Measurements from ENCODE around the gene PARP9.
"Not testable (repeated sequence)": the region's sequence is repeated elsewhere in the genome, so short reads cannot be mapped to it uniquely, and the experiment has no call there.

PARP9 gene

DNA sequence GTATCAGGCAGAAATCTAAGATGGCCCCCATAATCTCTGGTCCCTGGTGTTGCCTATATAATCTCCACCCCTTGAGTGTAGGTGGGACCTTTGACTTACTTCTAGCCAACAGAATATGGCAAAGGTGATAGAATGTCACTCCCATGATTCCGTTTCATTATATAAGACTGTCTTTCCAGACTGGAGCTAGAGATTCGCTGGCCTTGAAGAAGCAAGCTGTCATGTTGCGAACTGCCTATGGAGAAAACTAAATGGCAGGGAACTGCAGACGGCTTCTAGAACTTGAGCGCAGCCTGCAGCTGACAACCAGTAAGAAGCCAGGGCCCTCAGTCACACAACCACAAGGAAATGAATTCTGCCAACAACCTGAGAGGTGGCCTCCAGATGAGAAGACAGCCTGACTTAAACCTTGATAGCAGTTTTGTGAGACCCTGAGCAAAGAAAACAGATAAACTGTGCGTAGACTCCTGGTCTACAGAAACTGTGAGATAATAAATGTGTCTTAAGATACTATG lies 47.2 kb downstream of the PARP9 start:
- no peak for DNase-seq

DNA sequence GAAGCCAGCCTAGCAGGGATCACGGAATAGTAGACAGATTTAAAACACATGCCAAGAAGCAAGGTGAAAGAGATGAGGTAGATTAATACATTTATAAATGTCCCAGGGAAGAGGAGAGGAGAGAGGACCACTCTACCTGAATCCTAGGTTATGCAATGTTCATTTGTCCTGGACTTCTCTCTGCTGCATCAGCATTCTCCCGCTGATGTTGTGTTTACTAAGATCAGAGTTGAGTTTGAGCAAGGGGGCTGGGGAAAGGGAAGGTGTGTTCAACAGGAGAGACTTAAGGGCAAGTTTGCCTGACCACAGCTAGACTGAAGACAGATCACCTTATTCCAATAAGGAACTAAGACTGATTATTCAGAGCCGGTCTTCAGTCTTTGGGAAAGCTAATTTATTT lies 48.2 kb downstream of the PARP9 start:
- DNase-seq = no peak

DNA sequence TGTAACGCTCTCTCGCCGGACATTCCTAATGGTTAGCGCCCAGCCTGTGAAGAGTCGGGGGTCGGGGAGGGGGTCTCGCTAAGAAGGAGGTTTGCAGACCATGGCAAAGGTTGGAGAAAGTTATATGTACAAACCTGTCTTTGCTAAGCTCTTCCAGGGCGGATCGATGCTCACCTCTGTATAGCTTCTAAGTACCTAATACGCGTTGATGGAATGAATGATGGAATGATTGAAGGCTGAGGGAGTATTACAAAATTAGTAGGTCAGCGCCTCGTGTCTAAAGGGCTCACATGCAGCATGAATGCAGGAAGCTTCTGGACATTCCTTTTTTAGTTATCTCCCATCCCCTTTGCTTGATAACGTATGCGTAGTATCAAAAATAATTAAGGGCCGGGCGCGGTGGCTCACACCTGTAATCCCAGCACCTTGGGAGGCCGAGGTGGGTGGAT lies 49.1 kb downstream of the PARP9 start:
- DNase-seq = no peak

DNA sequence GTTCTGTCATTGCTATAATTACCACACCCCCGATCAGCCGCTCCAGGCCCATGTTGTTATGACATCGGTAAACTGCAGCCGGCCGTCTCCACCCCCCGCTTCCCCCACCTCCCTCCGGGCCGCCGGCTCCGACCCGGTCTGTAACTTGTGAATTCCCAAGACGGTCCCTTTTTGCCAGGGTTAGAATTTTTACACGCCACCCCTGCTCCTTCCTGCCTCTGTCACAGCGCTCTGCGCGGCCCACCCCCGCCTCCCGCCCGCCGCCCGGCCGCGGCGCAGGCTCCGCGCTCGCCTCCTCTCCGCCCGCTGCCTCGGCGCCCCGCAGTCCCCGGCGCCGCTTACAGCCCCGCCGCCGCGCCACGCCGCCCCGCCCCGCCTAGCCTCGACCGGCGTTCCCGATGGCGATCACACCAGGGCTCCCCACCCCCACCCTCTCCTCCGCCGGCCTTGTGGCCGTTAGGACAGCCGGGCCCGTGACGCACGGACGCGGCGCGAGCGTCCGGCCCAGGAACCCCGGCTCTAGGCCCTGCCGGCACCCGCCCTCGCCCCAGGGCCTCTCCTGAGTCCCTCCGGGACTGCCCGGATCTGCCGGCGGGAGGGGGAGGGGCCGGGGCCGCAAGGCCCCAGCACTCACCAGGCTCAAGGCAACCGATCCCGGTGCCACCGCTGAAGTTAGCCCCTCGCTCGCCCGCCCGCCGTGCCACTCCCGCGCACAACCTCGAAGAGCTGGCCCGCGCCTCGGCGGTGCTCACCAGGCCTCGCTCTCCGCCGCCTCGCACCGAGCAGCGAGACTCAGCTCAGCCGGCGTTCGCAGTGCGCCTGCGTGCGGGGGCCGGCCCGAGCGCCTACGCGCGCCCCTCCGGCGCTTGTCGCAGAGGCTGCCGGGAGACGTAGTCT lies 49.7 kb downstream of the PARP9 start, which contains the start of gene KPNA1:
Gene KPNA1 (minus strand): TSS at position 817 of the 897 bp plus-strand sequence. CDS start 18,374 bp downstream, outside the sequence.
- peak; percentile 91 for DNase-seq

DNA sequence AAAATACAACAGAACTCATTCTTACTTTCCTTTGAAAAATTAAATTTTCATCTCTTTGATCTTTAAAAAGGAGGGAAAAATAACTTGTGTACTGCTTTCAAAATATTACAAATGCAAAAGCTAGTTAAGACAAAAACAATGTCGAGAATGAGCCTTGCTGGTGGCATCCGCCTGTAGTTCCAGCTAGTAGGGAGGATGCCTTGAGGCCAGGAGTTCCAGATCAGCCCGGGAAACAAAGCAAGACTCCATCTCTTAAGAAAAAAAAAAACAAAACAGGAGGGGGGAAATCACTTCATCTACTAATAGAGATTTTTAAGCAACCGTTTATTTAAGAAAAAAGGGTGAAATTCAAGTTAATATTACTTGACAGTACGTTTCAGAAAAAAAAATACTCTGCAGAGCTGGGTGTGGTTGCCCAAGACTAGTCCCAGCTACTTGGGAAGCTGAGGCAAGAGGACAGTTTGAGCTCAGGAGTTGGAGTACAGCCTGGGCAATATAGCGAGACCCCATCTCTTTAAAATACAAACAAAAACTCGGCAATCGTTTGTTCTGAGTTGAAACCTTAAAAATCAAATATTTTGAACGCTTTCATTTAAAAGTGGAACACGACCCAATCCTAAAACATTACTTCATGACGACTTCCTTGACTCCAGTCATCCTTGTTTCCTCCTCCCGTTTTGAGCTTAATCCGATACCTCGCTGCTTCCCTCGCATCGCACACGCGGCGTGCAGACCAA lies 50.5 kb downstream of the PARP9 start:
- no peak for DNase-seq

DNA sequence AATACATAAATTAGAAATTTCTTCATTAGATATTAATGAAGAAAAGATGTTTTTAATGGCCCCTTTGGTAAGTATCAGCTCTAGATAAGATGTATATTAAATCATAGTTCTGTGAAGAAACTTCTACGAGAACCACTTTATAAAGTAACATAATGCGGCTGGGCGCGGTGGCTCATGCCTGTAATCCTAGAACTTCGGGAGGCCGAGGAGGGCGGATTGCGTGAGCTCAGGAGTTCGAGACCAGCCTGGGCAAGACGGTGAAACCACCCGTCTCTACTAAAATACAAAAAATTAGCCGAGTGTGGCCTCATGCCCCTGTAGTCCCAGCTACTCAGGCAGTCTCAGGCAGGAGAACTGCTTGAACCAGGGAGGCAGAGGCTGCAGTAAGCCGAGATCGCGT lies 51.8 kb downstream of the PARP9 start:
- DNase-seq = no peak

DNA sequence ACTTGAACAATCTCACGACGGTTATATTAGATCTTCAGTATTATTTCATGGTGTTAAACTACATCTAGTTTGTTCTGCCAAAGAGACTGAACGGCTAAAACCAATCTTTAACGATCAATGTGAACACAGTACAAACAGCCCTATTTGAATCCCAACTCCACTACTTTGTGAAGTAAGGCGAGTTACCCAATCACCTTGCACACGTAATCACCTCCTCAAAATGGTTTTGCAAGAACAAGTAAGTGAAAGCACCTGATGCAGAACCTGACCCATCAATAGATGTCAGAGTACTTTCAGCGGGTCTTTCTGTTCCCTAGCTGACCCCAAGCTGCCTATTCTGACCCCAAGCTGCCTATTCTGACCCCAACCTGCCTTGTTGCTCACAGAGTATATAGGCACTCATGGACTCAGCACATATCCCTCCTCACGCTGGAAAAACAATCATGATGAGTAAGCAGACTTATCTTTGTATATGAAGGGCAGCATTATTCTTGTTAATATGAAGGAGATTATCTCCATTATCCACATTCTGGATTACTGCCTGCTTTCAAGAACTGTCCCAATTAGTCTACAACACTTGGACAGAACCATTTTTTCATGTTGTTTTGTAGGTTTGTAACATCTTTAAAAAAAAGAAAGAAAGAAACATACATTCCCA lies 53.1 kb downstream of the PARP9 start:
- no peak for DNase-seq

DNA sequence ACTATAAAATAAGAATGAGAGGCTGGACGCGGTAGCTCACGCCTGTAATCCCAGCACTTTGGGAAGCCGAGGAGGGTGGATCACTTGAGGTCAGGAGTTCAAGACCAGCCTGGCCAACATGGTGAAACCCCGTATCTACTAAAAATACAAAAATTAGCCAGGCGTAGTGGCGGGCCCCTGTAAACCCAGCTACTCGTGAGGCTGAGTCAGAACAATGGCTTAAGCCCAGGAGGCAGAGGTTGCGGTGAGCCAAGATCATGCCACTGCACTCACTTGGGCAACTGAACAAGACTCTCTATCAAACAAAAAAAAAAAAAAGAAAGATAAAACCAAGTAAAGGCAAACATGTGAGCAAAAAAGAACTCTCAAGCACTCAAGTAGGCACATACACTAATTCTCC lies 55.2 kb downstream of the PARP9 start:
- DNase-seq = not testable (repeated sequence)

DNA sequence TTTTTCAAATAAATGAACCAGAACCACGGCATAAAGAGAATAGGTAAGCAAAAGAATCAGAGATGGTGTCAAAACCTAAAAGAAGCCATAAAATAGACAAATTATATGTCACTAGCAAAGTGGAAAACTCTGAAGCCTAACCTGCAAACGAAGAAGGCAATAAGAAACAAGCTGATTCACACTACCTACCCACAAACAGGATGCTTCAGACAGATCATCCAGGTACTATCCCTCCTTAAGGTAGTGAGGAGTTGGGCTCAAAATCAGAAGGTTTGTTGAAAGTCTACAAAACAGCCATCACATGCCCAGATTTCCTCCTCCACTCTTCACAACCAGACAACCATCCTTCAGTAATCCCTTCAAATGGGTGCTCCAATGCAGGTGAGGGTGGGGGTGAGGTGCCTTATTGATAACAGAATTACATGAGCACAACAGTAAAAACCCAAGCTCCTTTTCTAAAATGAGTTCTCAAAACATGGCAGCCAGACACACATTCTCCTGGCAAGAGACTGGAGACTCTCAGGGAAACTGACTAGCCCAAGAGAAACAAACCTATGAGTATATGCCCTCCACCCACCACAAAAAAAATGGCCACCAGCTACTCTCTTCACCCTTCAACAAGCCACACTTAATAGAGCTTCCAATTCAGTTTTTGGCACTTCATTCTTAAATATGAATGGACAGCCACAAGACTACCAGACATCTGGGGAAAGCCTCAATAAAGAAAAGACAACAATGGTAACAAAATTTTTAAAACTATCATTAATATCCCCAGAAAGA lies 55.8 kb downstream of the PARP9 start:
- DNase-seq = no peak

DNA sequence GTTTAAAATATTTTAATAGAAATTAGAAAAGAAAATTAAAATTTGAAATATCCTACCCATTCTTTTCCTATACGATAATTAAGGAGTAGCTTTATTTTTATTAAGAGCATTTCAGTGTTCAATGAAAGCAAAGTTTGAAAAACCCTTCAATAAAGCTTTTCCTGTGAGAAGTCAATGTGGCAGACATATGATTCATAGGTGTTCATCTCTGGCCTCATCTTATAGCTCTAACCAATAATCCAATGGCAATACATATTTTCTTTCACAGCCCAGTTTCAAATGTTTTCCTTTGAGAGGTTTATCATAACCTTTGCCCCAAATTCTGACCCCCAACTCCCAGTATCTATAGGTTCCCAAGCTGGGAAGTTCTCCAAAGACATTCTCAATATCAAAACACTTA lies 57.6 kb downstream of the PARP9 start:
- no peak for DNase-seq

DNA sequence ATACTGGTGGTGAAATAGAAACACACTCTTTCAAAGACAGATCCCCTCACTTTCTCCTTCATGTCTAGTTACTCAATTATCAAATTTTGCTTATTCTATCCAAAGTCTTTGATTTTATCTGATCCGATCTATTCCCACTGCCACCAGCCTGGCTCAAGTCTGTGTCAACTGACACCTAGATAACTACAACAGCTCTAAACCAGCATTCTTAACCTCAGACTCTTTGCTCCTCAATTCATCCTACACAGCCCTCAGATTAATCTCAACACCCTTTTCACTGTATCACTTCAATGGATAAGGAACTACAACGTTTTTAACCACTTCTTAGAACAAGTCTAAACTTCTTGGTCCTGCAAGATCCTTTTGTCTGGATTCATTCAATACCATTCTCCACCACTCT lies 58.4 kb downstream of the PARP9 start:
- DNase-seq = no peak

DNA sequence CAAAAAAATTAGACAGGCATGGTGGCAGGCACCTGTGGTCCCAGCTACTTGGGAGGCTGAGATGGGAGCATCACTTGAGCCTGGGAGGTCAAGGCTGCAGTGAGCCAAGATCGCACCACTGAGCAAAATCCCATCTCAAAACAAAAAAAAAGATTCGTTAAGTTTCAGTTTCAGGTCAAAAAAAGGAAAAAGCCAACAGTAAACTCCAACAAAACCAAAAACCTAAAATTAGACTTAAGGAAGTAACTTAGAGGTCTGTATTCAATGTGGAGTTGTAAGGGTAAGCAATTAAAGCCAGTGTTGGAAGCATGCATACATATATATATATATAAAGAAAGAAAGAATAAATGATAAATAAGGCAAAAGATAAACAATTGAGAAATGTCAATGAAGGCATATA lies 61.2 kb downstream of the PARP9 start:
- DNase-seq = no peak

DNA sequence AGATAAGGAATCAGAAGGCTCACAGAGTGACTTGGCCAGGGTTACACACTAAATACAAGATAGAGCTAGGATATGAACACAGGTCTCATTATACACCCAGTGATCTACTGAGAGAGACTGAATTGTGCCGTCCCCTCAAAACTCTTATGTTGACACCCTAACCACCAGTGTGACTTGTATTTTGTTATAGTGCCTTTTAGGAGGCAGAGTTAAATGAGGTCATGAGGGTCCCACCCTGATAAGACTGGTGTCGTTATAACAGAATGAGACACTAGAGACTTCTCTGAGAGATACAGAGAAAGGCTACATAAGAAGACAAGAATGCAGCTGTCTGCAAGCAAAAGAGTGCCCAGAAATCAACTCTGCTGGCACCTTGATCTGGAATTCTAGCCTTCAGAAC lies 62.0 kb downstream of the PARP9 start:
- no peak for DNase-seq

DNA sequence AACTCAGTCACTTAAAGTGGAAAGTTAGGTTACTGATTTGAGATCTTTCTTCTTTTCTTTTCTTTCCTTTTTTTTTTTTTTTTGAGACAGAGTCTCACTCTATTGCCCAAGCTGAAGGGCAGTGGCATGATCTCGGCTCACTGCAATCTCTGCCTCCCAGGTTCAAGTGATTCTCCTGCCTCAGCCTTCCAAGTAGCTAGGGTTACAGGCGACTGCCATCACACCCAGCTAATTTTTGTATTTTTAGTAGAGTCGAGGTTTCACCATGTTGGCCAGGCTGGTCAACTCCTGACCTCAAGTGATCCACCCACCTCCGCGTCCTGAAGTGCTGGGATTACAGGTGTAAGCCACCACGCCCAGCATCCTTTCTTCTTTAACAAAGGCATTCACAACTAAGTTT lies 63.1 kb downstream of the PARP9 start:
- DNase-seq = not testable (repeated sequence)

DNA sequence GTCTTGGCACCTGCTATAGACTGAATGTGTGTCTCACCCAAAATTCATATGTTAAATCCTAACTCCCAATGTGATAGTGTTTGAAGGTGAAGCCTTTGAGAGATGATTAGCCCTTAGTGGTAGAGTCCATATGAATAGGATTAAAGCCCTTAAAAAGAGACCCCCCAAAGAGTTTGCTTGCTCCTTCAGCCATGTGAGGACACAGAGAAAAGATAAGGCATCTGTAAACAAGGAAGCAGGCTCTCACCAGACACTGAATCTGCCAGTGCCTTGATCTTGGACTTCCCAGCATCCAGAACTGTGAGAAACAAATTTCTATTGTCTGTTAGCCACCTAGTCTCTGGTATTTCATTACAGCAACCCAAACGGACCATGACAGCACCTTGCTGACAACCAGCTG lies 65.9 kb downstream of the PARP9 start:
- DNase-seq = no peak

DNA sequence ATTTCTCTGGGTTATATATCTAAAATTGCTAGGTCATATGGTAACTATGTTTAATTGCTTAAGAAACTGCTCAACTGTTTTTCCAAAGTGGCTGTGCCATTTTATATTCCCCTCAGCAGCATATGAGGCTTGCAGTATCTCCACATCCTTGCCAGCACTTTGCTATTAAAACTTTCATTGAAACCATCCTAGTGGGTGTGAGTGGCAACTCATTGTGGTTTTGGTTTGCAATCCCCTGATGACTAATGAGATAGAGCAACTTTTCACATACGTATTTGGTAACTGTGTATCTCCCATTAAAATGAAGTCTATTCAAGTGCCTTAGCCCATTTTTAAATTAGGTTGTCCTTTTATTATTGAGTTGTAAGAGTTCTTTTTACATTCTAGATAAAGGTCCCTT lies 66.7 kb downstream of the PARP9 start:
- DNase-seq = no peak

DNA sequence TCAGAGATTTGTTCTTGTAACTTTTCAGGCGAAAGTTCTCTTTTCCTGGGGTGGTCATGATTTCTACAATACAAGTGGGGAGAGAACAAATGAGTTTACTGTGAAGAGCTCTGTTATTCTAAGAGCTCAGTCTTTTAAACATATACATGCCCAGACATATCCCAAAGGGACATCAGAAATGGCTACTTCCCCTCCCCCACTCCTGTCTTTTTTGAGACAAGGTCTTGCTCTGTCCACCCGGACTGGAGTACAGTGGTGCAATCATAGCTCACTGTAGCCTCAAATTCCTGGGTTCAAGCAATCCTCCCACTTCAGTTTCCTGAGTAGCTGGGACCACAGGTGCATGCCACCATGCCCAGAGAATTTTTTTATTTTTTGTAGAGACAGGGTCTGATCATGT lies 67.6 kb downstream of the PARP9 start:
- DNase-seq = no peak

DNA sequence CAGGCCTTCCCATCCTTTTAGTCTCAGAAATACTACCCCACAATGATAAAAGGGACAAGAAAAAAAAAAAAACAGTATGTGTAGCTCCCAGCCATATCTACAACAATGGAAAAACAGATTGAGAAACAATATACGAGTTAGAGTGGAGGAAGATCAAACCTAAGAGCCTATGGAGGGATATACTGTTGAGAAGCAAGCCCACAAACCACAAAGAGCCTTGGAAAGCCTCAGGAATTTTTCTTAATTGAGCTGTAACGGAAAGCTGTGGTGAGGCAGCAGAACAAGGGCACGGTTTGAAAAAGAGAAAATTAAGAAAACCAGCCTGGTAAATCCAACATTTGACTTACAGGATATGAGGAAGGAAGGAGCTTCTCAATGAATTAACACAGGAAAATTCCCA lies 70.8 kb downstream of the PARP9 start:
- no peak for DNase-seq

DNA sequence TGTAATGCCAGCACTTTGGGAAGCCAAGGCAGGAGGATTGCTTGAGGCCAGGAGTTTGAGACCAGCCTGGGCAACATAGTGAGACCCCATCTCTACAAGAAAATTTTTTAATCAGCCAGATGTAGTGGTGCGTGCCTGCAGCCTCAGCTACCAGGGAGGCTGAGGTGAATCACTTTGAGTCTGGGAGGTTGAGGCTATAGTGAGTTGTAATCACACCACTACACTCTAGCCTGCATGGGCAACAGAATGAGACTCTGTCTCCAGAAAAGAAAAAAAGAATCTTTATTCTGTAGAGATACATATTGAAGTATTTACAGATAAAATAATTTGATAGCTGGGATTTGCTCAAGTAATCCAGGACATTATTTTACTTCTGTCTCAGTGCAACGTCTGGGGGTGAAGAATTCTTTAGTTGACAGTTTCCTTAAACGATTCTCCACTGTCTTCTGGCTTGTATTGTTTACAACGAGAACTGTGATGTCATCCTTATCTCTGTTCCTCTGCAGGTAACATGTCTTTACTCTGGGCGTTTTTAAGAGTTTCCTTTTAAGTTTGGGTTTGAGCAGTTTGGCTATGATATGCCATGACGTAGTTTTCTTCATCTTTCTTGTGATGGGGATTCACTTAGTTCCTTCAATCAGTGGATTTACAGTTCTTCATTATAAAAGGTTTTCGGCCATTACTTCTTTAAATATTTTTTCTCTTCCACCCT lies 75.7 kb downstream of the PARP9 start:
- DNase-seq = no peak

DNA sequence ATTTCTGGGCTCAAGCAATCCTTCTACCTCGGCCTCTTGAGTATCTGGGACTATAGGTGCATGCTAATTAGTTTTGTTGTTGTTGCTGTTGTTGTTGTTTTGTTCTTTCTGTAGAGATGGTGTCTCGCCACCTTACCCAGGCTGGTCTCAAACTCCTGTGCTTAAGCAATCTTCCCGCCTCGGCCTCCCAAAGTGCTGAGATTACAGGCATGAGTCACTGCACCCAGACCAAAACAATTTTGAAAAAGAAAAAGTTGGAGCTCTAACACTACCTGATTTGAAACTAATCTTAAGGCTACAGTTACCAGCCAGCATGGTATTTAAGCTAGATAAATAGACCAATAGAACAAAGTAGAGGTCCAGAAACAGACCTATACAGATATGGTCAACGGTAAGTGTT lies 79.1 kb downstream of the PARP9 start:
- no peak for DNase-seq

DNA sequence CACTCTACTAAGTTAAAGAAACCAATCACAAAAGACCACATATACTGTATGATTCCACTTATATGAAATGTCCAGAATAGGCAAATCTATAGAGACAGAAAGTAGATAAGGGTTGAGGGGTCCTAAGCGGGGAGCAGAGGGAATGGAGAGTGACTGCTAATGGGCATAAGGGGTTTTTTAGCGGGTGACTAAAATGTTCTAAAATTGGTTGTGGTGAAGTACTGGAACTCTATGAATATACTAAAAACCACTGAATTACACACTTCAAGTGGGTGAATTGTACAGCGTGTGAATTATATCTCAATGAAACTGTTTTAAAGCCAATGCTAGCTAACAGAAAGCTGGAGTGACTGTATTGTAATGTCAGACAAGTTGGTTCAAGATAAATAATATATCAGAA lies 82.7 kb downstream of the PARP9 start:
- DNase-seq = no peak
